OCI-M1 (cell line): ENCODE results near the gene HLCS.
A peak's percentile ranks its signal among the peaks of the same experiment; 100 is the strongest.

ENCODE experiments used
- DNase-seq: peaks from one replicate; lab custom pipeline; 2025; lab: John Stamatoyannopoulos, UW

Gene HLCS

DNA sequence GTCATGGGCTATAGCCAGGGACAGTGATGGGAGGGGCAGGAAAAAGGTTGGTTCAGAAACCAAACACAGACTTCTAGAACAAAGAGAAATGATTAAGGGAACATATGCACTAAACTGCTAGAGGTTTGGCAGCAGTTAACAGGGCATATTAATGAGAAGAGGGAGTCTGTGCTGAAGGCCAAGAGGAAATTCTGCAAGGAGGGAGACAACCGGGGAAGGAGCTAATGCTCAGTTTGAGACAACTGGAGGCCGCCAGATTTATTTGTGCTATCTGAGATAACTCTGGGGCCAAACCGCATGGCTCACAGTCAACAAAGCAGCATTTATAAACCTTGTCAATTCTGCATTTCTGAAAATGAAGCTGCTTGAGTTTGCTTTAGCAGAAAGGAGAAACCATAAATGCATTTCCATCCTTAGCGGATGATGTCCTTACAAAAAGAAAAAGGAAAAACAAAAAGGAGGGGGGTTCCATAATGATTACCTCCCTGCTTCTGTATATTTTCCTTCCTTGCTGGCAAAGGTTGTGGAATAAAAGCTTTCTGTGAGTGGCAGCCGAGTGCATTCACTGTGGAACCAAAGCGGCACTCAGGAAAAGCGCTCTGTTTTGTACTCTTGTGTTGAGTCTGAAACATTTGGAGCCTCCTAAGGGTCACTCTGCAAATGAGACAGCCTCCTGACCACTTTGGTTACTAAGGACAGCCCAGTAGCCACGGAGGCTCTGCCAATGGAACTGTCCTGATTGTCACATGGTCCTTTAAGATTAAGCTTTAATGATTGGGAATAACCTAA lies 197.2 kb downstream of the HLCS start:
- DNase-seq: peak; percentile 35

DNA sequence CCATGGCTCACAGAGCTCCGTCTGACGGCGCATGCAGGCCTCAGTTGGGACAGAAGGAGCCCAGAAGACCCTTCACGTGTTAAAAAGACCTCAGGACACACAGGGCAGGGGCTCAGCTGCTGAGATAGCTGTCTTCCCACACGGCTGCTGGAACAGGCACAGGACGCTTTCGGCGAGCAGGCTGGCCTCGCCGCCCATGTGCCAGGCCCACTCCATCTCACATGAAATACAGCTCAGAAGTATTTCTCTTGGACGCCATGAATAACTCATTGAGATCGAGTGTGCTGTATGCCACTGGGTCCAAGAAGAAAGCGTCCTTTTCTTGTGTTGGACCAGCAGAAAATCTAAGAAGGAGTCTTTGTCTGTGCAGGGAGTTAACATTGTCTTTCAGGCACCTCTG lies 198.0 kb downstream of the HLCS start:
- DNase-seq: no peak

GRCh38 chr21:36767096-36767495 lies 199.4 kb downstream of the HLCS start:
- no peak for DNase-seq

GRCh38 chr21:36766511-36766910 lies 200.0 kb downstream of the HLCS start:
- no peak for DNase-seq

GRCh38 chr21:36765229-36765628 lies 201.2 kb downstream of the HLCS start:
- DNase-seq: no peak

- no peak for DNase-seq
Measured at GRCh38 chr21:36763305-36763704, 203.2 kb downstream of the HLCS start.

DNA sequence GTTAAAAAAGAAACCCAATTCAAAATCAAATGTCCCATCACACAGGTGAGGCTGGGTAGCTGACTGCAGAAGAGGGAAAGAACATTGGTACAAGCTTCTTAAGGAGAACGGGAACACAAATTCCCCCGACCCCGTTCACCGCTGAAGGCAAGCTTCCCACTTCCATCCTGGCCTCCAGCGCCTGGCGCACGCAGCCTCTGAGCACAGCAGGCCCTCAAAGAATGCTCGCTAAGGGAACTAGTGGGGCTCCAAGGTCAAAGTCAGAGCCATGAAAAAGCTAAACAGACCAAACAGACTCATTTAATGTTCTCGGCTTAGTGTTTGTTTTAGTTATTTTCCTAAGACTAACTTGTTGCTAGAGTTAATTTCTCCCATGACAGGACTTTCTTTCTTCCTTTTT lies 203.8 kb downstream of the HLCS start:
- DNase-seq: no peak

- DNase-seq: no peak
Measured at GRCh38 chr21:36761685-36762084, 204.8 kb downstream of the HLCS start.

DNA sequence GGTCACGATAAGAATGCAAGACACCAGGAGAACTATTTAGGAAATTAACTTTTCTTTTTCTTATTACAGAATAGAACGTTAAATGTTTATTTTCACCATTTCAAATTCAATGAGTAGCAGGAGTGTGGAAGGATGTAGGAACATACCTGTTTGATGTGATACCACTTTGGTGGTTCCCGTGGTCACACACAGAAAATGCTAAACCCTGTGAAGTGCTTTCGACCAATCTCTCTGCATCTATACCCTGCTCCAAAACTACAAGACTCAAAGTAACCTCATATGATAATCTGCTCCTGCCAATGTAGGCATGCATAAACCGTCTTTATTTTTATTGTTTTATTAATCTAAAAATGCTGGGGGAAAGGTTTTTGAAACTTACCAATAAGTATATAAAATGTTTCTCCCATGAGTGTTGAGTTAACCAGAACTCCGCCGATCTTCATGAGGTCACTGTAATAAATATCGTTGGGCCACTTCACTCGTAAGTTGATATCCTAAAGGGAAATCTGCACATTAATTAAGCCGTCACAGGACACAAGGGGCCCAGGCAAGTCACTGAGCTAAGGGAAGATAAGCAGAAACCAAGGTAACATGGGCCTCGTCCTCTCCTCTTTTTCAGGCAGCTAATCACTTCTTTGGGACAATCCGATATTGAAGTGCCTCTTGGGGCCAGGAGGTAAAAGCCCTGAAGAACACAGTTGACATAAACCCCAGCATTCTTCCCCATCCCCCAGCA lies 207.0 kb downstream of the HLCS start:
- no peak for DNase-seq

- DNase-seq: peak; percentile 46
Measured at GRCh38 chr21:36757196-36757595, 209.3 kb downstream of the HLCS start.

DNA sequence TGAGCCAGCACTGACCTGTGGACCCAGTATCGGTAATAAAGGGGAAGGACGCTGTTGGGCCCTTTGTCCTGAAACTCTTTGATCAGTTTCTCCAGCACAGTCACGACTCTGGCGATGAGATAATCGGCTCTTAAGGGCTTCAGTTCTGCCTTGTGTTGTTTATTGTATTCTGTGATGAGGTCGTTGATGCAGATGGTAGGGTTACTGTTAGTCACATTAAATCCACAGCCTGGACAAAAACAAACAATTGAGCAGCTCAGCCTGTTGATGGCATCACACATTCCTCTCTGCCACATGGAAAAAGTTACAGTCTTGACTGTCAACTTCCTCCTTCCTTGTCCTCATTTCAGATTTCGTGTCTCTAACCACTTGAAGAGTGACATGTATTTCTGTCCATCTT lies 209.9 kb downstream of the HLCS start:
- DNase-seq: no peak

- no peak for DNase-seq
Measured at GRCh38 chr21:36754241-36754898, 212.1 kb downstream of the HLCS start.

GRCh38 chr21:36753556-36753955 lies 212.9 kb downstream of the HLCS start:
- DNase-seq: no peak

- DNase-seq: no peak
Measured at GRCh38 chr21:36751383-36751782, 215.1 kb downstream of the HLCS start.

- DNase-seq: no peak
Measured at GRCh38 chr21:36750576-36750959, 215.9 kb downstream of the HLCS start.

GRCh38 chr21:36749935-36750575 lies 216.4 kb downstream of the HLCS start:
- DNase-seq: no peak

GRCh38 chr21:36747815-36748383 lies 218.6 kb downstream of the HLCS start:
- DNase-seq: peak; percentile 69

GRCh38 chr21:36747041-36747814 lies 219.2 kb downstream of the HLCS start:
- no peak for DNase-seq

DNA sequence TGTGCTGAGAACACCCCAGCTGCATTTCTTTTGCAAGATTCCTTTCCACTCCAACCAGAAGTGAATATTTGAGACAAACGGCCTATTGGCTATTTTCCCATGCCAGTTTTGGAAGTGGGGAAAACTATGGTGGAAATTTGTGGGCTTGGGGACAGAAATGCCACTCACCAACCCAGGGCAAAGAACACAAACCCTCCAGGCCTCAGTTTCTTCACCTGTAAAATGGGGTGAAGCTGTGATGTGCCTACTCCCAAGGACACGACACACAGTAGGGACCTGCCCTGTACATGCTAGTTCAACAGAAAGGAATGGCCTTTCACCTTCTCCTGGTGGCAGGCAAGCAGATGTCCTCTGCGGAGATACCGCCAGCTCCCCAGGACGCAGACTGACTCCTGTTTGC lies 221.0 kb downstream of the HLCS start:
- DNase-seq: no peak

- no peak for DNase-seq
Measured at GRCh38 chr21:36744560-36745231, 221.8 kb downstream of the HLCS start.

GRCh38 chr21:36744190-36744559 lies 222.3 kb downstream of the HLCS start:
- DNase-seq: no peak
